Measurements from ENCODE around the gene ARHGAP26.

The ARHGAP26 gene

GRCh38 chr5:143247134-143247815, 477.1 kb downstream of the ARHGAP26 start:
- no peak for TF ChIP-seq CTCF (IDR thresholded peaks at IDR 0.05; ENCODE audit: borderline replicate concordance, insufficient read depth, low read depth, low read length)
- H3K4me3 ChIP-seq (ENCODE audit: low read depth, low read length): no peak overlapping the region

- TF ChIP-seq CTCF (IDR thresholded peaks at IDR 0.05; ENCODE audit: borderline replicate concordance, insufficient read depth, low read depth, low read length): no peak
- no peak overlapping the region for H3K4me3 ChIP-seq (ENCODE audit: low read depth, low read length)
Measured at GRCh38 chr5:143248391-143248790, 478.2 kb downstream of the ARHGAP26 start.

- TF ChIP-seq CTCF (IDR thresholded peaks at IDR 0.05; ENCODE audit: borderline replicate concordance, insufficient read depth, low read depth, low read length): no peak
- H3K4me3 ChIP-seq (ENCODE audit: low read depth, low read length): no peak overlapping the region
Measured at GRCh38 chr5:143248822-143249579, 478.8 kb downstream of the ARHGAP26 start.

- H3K4me3 ChIP-seq (ENCODE audit: low read depth, low read length): no peak overlapping the region
- no peak for TF ChIP-seq CTCF (IDR thresholded peaks at IDR 0.05; ENCODE audit: borderline replicate concordance, insufficient read depth, low read depth, low read length)
Measured at GRCh38 chr5:143249851-143250250, 479.7 kb downstream of the ARHGAP26 start.

GRCh38 chr5:143251190-143251589, 481.0 kb downstream of the ARHGAP26 start:
- H3K4me3 ChIP-seq (ENCODE audit: low read depth, low read length): no peak overlapping the region

GRCh38 chr5:143251946-143252345, 481.8 kb downstream of the ARHGAP26 start:
- no peak overlapping the region for H3K4me3 ChIP-seq (ENCODE audit: low read depth, low read length)
- TF ChIP-seq CTCF (IDR thresholded peaks at IDR 0.05; ENCODE audit: borderline replicate concordance, insufficient read depth, low read depth, low read length): no peak

More at GRCh38 chr5:143251190-143251589, 481.0 kb downstream of the ARHGAP26 start:
- TF ChIP-seq CTCF (IDR thresholded peaks at IDR 0.05; ENCODE audit: borderline replicate concordance, insufficient read depth, low read depth, low read length): no peak

GRCh38 chr5:143254819-143255218, 484.6 kb downstream of the ARHGAP26 start:
- no peak overlapping the region for H3K4me3 ChIP-seq (ENCODE audit: low read depth, low read length)
- TF ChIP-seq CTCF (IDR thresholded peaks at IDR 0.05; ENCODE audit: borderline replicate concordance, insufficient read depth, low read depth, low read length): no peak
